Measurements from ENCODE around the gene MGAT3.

DNA sequence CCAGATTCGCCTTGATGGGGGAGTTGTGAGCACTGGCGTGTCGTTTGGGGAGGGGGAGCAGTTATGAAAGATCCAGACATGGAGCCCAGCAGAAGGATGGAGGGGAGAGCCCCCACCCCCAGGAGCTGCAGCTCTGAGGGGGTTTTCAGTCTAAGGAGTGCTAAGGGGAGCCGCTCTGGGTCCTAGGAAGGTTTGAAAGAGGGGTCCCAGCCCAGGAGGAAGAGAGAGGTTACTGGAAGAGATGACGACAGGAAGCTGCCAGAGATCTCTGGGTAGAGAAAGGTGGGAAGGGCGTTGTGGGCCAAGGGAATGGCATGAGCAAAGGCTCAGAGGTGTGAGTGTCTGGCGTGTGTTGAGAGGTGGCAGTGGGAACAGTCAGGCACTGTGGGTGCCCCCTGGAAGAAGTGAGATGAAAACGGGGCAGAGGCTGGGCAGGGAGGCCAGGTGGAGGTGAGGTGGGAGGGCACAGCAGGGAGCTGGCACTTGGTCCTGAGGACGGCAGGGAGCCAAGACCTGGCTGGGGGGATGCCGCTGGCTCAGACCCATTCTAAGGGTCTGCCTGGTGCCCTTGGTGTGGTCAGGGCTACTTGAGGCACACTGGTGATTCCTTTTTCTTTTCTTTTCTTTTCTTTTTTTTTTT lies 1.8 kb downstream of the MGAT3 start:
- no peak for TF ChIP-seq YY1 (IDR thresholded peaks at IDR 0.05; ENCODE audit: insufficient read depth, insufficient read length)
- no peak for TF ChIP-seq SUZ12 (IDR thresholded peaks at IDR 0.05; ENCODE audit: extremely low read depth, insufficient read depth, insufficient read length)

All from NT2/D1 (cell line).